GM18507 (cell line): ENCODE results near the gene ATP13A5.

ENCODE experiments used
- DNase-seq: peaks from one replicate; pipeline ENCODE4 v3.0.0; 2011; ENCODE audit warnings: low read depth; ENCODE audit not compliant: insufficient read length; ENCODE audit errors: extremely low spot score
- FAIRE-seq: peaks from 2 replicates; lab custom pipeline; 2011; peaks lifted over from hg19 to GRCh38; lab: Jason Lieb, UNC

Gene ATP13A5

GRCh38 chr3:193225302-193226125 is 153.0 kb downstream of the ATP13A5 start:
- DNase-seq (no peak), FAIRE-seq (no peak)
